Tongue (tissue), 2 donors: Measurements from ENCODE around the gene ZNF813. TPM values are rescaled to one million over a fixed set of nuclear protein-coding genes. Genes with fewer than 3 reads are reported as not detected.
"Not testable (repeated sequence)": the region's sequence is repeated elsewhere in the genome, so short reads cannot be mapped to it uniquely, and the experiment has no call there.

Experiments
- DNase-seq: peaks from one replicate; pipeline ENCODE4 v3.0.0-alpha.2; 2015
- total RNA-seq: library from RNA; depleted of rRNA; stranded (reverse); fragments of >200 nt; gene quantifications from one replicate; pipeline ENCODE4 v1.2.3, GENCODE V29; 2014

The ZNF813 gene
- total RNA-seq, 1 donor from 2014 or later = 5.1 TPM

GRCh38 chr19:53485046-53486004, 17.8 kb downstream of the ZNF813 start:
- no peak for DNase-seq

- no peak for DNase-seq
These were observed 24.6 kb downstream of the ZNF813 start for GRCh38 chr19:53492153-53492552.

- peak; percentile 24 for DNase-seq
These were observed 29.9 kb downstream of the ZNF813 start for GRCh38 chr19:53497311-53498023.

GRCh38 chr19:53498024-53498395, 30.5 kb downstream of the ZNF813 start:
- not testable (repeated sequence) for DNase-seq

- not testable (repeated sequence) for DNase-seq
These were observed 35.6 kb downstream of the ZNF813 start for GRCh38 chr19:53503151-53503550.

- DNase-seq = not testable (repeated sequence)
These were observed 36.3 kb downstream of the ZNF813 start for GRCh38 chr19:53503671-53504364.

- DNase-seq = peak; percentile 20
These were observed 36.8 kb downstream of the ZNF813 start for GRCh38 chr19:53504365-53504703.

- peak; percentile 20 for DNase-seq
These were observed 37.4 kb downstream of the ZNF813 start for GRCh38 chr19:53504885-53505284.

GRCh38 chr19:53506728-53507127, 39.2 kb downstream of the ZNF813 start:
- DNase-seq = no peak

GRCh38 chr19:53507523-53508442, 40.2 kb downstream of the ZNF813 start:
- DNase-seq = no peak

- DNase-seq = no peak
These were observed 41.9 kb downstream of the ZNF813 start for GRCh38 chr19:53509443-53509842.

GRCh38 chr19:53509845-53510244, 42.3 kb downstream of the ZNF813 start:
- no peak for DNase-seq

GRCh38 chr19:53511357-53511756, 43.8 kb downstream of the ZNF813 start:
- DNase-seq = no peak

- DNase-seq = peak; percentile 64
These were observed 44.4 kb downstream of the ZNF813 start for GRCh38 chr19:53511933-53512374.

- not testable (repeated sequence) for DNase-seq
These were observed 47.5 kb downstream of the ZNF813 start for GRCh38 chr19:53515047-53515446.

GRCh38 chr19:53517114-53517741, 49.7 kb downstream of the ZNF813 start:
- no peak for DNase-seq

GRCh38 chr19:53518121-53518520, 50.6 kb downstream of the ZNF813 start:
- no peak for DNase-seq

- DNase-seq = peak; percentile 48
These were observed 51.2 kb downstream of the ZNF813 start for GRCh38 chr19:53518716-53519115.

- DNase-seq = peak; percentile 13
These were observed 51.9 kb downstream of the ZNF813 start for GRCh38 chr19:53519446-53519845.

GRCh38 chr19:53520163-53520546, 52.6 kb downstream of the ZNF813 start:
- no peak for DNase-seq
